H1 (cell line): ENCODE measurements around the gene ADAMTS17. TPM values are rescaled to one million over a fixed set of nuclear protein-coding genes. Genes with fewer than 3 reads are reported as not detected.

ENCODE experiments used
- CBX5 ChIP-seq: fragments of 300-800, 300-1000 bp; sonication (generic); IDR thresholded peaks from 2 replicates; pipeline ENCODE4 v1.7.1; 2016; ENCODE audit warnings: antibody characterized with exemption, low read length, low read depth
- CHD2 ChIP-seq: IDR thresholded peaks from 2 replicates; pipeline ENCODE4 v1.6.1; 2012; ENCODE audit warnings: low read length, improper control_type of control experiment
- GABPA ChIP-seq: IDR thresholded peaks from 2 replicates; pipeline ENCODE4 v1.6.1; 2011; ENCODE audit warnings: mild to moderate bottlenecking, low read length, moderate library complexity, borderline replicate concordance; ENCODE audit not compliant: insufficient read depth
- MAX ChIP-seq: IDR thresholded peaks from 2 replicates; pipeline ENCODE4 v1.6.1; 2012; ENCODE audit warnings: inconsistent platforms
- RXRA ChIP-seq: IDR thresholded peaks from 2 replicates; pipeline ENCODE4 v1.6.1; 2011; ENCODE audit warnings: low read depth, mild to moderate bottlenecking, low read length, moderate library complexity; ENCODE audit not compliant: insufficient read depth
- SIX5 ChIP-seq: IDR thresholded peaks from 2 replicates; pipeline ENCODE4 v1.6.1; 2011; ENCODE audit warnings: mild to moderate bottlenecking, low read depth, low read length
- SP4 ChIP-seq: IDR thresholded peaks from 2 replicates; pipeline ENCODE4 v1.6.1; 2012; ENCODE audit warnings: low read length, inconsistent platforms
- polyA plus RNA-seq, 7 experiments: library from polyadenylated mRNA; depleted of rRNA in 3 of 7; stranded (reverse) in 5 of 7; unstranded in 2 of 7; fragments of >200 nt in 5 of 7; fragments of 200-250 nt in 2 of 7; gene quantifications; 1 replicate in 5 of 7; 2 replicates in 1 of 7; 4 replicates in 1 of 7; pipeline versions ENCODE4 v1.2.1 to v1.2.3, GENCODE V29; 2011 to 2013; ENCODE audit warnings: missing spikeins in 2 of 7, mixed read lengths in 2 of 7
- total RNA-seq: library from RNA; stranded (reverse); fragmentation: NEBNext Ultra II Directional; extraction: Animal tissue kit (Norgen Biotek cat#: 25700); gene quantifications from 2 replicates; pipeline ENCODE4 v1.2.1, GENCODE V29; 2021
- TF ChIP-seq, protein P1 (sequence below): fragments of 300-600 bp; sonication (generic); IDR thresholded peaks from 2 replicates; pipeline ENCODE4 v1.7.1; 2012; ENCODE audit warnings: low read length, moderate library complexity, mild to moderate bottlenecking, inconsistent platforms; ENCODE audit not compliant: insufficient replicate concordance

Gene ADAMTS17
- total and polyA plus RNA-seq, 2 of the 8 experiments (the other 6 are each of a cell fraction or from before 2014, with no cell fraction given), result 0.51 to 1.7 TPM

- TF ChIP-seq, protein P1, sequence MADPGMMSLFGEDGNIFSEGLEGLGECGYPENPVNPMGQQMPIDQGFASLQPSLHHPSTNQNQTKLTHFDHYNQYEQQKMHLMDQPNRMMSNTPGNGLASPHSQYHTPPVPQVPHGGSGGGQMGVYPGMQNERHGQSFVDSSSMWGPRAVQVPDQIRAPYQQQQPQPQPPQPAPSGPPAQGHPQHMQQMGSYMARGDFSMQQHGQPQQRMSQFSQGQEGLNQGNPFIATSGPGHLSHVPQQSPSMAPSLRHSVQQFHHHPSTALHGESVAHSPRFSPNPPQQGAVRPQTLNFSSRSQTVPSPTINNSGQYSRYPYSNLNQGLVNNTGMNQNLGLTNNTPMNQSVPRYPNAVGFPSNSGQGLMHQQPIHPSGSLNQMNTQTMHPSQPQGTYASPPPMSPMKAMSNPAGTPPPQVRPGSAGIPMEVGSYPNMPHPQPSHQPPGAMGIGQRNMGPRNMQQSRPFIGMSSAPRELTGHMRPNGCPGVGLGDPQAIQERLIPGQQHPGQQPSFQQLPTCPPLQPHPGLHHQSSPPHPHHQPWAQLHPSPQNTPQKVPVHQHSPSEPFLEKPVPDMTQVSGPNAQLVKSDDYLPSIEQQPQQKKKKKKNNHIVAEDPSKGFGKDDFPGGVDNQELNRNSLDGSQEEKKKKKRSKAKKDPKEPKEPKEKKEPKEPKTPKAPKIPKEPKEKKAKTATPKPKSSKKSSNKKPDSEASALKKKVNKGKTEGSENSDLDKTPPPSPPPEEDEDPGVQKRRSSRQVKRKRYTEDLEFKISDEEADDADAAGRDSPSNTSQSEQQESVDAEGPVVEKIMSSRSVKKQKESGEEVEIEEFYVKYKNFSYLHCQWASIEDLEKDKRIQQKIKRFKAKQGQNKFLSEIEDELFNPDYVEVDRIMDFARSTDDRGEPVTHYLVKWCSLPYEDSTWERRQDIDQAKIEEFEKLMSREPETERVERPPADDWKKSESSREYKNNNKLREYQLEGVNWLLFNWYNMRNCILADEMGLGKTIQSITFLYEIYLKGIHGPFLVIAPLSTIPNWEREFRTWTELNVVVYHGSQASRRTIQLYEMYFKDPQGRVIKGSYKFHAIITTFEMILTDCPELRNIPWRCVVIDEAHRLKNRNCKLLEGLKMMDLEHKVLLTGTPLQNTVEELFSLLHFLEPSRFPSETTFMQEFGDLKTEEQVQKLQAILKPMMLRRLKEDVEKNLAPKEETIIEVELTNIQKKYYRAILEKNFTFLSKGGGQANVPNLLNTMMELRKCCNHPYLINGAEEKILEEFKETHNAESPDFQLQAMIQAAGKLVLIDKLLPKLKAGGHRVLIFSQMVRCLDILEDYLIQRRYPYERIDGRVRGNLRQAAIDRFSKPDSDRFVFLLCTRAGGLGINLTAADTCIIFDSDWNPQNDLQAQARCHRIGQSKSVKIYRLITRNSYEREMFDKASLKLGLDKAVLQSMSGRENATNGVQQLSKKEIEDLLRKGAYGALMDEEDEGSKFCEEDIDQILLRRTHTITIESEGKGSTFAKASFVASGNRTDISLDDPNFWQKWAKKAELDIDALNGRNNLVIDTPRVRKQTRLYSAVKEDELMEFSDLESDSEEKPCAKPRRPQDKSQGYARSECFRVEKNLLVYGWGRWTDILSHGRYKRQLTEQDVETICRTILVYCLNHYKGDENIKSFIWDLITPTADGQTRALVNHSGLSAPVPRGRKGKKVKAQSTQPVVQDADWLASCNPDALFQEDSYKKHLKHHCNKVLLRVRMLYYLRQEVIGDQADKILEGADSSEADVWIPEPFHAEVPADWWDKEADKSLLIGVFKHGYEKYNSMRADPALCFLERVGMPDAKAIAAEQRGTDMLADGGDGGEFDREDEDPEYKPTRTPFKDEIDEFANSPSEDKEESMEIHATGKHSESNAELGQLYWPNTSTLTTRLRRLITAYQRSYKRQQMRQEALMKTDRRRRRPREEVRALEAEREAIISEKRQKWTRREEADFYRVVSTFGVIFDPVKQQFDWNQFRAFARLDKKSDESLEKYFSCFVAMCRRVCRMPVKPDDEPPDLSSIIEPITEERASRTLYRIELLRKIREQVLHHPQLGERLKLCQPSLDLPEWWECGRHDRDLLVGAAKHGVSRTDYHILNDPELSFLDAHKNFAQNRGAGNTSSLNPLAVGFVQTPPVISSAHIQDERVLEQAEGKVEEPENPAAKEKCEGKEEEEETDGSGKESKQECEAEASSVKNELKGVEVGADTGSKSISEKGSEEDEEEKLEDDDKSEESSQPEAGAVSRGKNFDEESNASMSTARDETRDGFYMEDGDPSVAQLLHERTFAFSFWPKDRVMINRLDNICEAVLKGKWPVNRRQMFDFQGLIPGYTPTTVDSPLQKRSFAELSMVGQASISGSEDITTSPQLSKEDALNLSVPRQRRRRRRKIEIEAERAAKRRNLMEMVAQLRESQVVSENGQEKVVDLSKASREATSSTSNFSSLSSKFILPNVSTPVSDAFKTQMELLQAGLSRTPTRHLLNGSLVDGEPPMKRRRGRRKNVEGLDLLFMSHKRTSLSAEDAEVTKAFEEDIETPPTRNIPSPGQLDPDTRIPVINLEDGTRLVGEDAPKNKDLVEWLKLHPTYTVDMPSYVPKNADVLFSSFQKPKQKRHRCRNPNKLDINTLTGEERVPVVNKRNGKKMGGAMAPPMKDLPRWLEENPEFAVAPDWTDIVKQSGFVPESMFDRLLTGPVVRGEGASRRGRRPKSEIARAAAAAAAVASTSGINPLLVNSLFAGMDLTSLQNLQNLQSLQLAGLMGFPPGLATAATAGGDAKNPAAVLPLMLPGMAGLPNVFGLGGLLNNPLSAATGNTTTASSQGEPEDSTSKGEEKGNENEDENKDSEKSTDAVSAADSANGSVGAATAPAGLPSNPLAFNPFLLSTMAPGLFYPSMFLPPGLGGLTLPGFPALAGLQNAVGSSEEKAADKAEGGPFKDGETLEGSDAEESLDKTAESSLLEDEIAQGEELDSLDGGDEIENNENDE, result no peak
- no peak for TF ChIP-seq SP4
- no peak for TF ChIP-seq RXRA
- no peak for TF ChIP-seq GABPA
- TF ChIP-seq CBX5, result no peak
- TF ChIP-seq SIX5, result no peak
- TF ChIP-seq CHD2, result no peak
- TF ChIP-seq MAX, result no peak
These were observed 175.5 kb downstream of the ADAMTS17 start (continued) for GRCh38 chr15:100166313-100166712.
